ENCODE results near the gene SENP1. TPM values are rescaled to one million over a fixed set of nuclear protein-coding genes. Genes with fewer than 3 reads are reported as not detected.

The SENP1 gene
- total and polyA plus RNA-seq, 11 donors = 2.1 to 13.6 (median 8.6) TPM

DNA sequence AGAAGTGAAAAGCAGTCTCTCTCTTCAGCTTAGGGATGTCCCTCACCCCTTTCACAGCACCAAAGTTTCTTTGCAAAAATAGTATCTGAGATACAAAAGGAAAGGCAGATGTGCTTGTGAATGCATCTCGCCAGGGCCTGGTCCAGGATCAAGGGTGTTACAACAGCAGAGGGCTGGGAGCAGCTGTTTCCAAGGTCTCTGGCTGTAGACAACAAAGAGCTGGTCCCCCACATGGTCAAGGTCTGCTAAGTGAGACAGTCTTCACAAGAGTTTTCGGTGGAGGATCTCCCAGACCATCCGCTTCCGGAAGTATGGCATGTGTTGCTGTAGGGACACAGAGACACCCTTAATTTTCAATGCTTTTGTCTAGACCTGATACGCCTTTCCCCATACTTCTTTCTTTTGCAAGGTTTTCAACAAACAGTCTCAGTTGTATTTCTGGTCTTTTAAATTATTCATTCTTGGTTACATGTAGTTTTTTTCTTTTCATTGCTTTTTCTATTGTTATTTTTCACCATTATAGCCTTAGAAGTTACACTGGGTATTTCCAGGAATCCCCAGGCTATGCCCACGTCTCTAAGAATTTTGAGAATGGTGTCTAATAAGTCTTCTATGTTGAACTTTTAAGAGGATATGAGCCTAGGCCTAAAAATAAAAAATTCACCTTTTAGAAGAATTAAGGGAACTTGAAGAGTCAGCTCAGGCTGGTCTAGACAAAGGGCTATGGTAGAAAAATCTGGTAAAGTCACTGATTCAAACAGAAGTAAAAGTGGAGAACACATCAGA is 60.6 kb downstream of the SENP1 start:
- Histone ChIP-seq H3K27me3 (no peaks in the 10 kb centered on the region), H3K4me3 (no peak overlapping the region), H3K9me3 (no peaks in the 10 kb centered on the region), H3K27ac (no peak overlapping the region), H3K36me3 (peaks cover 0 to 78% (median 66%) of the 10 kb centered on the region in 9 donors), H3K4me1 (no peaks in the 10 kb centered on the region)
- ATAC-seq (no peak), DNase-seq (no peak)
- intact Hi-C loops (cut with DNase I) = no loop called here
- 95 to 97% (median 96%) methylated on average over 6 of the region's 6 CpGs for WGBS, 4 donors
- TF ChIP-seq, protein P1, sequence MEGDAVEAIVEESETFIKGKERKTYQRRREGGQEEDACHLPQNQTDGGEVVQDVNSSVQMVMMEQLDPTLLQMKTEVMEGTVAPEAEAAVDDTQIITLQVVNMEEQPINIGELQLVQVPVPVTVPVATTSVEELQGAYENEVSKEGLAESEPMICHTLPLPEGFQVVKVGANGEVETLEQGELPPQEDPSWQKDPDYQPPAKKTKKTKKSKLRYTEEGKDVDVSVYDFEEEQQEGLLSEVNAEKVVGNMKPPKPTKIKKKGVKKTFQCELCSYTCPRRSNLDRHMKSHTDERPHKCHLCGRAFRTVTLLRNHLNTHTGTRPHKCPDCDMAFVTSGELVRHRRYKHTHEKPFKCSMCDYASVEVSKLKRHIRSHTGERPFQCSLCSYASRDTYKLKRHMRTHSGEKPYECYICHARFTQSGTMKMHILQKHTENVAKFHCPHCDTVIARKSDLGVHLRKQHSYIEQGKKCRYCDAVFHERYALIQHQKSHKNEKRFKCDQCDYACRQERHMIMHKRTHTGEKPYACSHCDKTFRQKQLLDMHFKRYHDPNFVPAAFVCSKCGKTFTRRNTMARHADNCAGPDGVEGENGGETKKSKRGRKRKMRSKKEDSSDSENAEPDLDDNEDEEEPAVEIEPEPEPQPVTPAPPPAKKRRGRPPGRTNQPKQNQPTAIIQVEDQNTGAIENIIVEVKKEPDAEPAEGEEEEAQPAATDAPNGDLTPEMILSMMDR (IDR thresholded peaks at IDR 0.05) = no peak
- no peak for TF ChIP-seq POLR2A (IDR thresholded peaks at IDR 0.05)

DNA sequence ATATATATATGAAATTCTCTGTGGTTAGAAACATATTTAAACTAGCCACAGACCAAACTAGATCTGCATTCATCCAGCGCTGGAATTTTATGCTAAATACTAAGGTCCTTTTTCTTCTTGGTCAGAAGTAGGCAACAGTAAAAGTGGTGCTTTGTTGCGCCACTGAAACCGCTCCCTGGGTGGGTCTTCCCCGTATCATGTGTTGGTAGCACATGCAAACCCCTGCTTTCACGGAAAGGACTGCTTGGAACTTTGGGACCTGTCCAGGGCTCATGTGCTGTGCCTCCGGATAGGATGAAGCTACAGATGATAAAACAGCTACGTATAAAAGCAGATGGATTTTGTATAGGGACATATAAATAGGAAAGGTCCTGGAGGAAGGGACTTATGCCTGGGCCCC is 61.5 kb downstream of the SENP1 start:
- Histone ChIP-seq H3K4me3 (no peak overlapping the region), H3K27me3 (no peaks in the 10 kb centered on the region), H3K4me1 (no peaks in the 10 kb centered on the region), H3K9me3 (no peaks in the 10 kb centered on the region), H3K27ac (no peak overlapping the region), H3K36me3 (peaks cover 0 to 70% (median 63%) of the 10 kb centered on the region in 9 donors)
- ATAC-seq = no peak
- intact Hi-C loops (cut with DNase I) = no loop called here
- TF ChIP-seq, protein P1 (IDR thresholded peaks at IDR 0.05) = no peak
- TF ChIP-seq POLR2A (IDR thresholded peaks at IDR 0.05) = no peak
- DNase-seq = no peak
- WGBS, 4 donors = 90 to 95% (median 93%) methylated on average over 7 of the region's 7 CpGs

DNA sequence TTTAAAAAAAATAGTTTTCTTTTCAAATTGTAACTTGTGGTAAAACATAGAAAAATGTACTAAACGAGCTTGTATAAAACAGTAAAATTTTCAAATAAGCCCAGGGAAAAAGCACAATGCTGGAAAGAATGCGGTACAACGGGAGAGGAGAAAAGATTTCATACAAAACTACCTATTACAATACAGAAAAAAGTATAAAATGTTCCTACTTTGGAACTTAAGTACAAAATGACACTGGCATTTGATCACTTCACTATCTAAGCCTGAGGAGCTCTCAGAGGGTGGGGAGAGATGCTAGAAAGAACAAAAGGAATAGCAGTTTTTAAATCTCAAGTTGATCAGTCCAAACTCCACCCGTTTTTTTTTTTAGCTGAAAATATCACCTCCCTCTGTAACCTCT is 62.1 kb downstream of the SENP1 start:
- 77 to 92% (median 85%) methylated on average over 4 of the region's 4 CpGs for WGBS, 4 donors
- Histone ChIP-seq H3K9me3 (no peaks in the 10 kb centered on the region), H3K36me3 (peaks cover 0 to 64% (median 57%) of the 10 kb centered on the region in 9 donors), H3K4me3 (no peak overlapping the region), H3K4me1 (no peaks in the 10 kb centered on the region), H3K27ac (no peak overlapping the region), H3K27me3 (no peaks in the 10 kb centered on the region)
- ATAC-seq (no peak), DNase-seq (no peak)
- intact Hi-C loops (cut with DNase I) = no loop called here
- TF ChIP-seq, protein P1 (IDR thresholded peaks at IDR 0.05) = no peak
- no peak for TF ChIP-seq POLR2A (IDR thresholded peaks at IDR 0.05)

DNA sequence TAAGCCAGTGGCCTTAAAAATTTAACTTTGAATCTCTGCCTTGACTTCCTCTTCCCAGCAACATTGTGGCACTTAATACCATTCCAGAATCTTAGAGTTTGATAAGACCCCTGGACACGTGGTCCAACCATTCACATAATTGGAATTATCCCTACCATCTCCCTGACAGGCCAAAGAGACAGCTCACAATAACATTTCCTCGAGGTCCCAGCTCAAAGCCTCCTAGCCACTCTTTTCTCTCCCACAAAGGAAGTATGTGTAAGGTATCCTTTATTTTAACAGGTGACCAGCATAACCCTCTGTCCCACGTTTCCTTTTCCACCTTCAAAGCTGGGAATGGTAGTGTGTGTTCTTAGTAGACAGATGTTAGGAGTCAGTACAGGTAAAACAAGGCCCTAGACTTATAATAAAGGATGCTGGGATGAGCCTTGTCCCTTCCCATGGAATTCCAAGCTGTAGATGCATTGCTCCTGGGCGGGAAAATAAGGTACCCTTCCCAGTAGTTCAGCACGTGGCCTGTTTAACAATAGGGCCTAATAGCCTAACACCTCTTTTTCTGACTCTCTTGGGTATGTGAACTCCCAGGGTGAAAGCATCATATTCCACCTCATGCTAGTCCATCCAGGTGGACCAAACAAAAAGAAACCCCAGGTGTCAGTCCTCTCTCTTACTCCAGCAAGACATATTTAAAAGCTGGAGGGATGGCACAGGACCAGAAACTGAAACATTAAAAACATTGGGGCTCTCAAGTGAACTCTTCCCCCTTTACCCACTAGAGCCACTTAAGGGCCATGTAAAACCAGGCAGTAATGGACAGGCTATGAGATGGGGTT is 64.1 kb downstream of the SENP1 start:
- H3K36me3 ChIP-seq = peaks cover 0 to 45% (median 37%) of the 10 kb centered on the region in 9 donors
- no peaks in the 10 kb centered on the region for H3K9me3 ChIP-seq
- no peaks in the 10 kb centered on the region for H3K27me3 ChIP-seq
- peaks cover 0 to 7% (median 0%) of the 10 kb centered on the region in 12 donors for H3K4me1 ChIP-seq
- TF ChIP-seq, protein P1 (IDR thresholded peaks at IDR 0.05) = no peak
- TF ChIP-seq POLR2A (IDR thresholded peaks at IDR 0.05) = no peak
- DNase-seq = no peak
- 77 to 87% (median 82%) methylated on average over 5 of the region's 5 CpGs for WGBS, 4 donors
- no peak for ATAC-seq
- no peak overlapping the region for H3K27ac ChIP-seq
- no peak overlapping the region for H3K4me3 ChIP-seq
- intact Hi-C loops (cut with DNase I) = no loop called here

Measured in heart left ventricle (tissue), 16 donors.